HG03378 (cell line): ENCODE data around the gene OSGEPL1.
"Not testable (repeated sequence)": the region's sequence is repeated elsewhere in the genome, so short reads cannot be mapped to it uniquely, and the experiment has no call there.

Experiments
- ATAC-seq: cut with Tn5 transposase; IDR thresholded peaks from one replicate; pipeline ENCODE4 v1.9.1; 2021; ENCODE audit warnings: mild to moderate bottlenecking, moderate library complexity; ENCODE audit not compliant: unreplicated experiment

Gene OSGEPL1, protein sequence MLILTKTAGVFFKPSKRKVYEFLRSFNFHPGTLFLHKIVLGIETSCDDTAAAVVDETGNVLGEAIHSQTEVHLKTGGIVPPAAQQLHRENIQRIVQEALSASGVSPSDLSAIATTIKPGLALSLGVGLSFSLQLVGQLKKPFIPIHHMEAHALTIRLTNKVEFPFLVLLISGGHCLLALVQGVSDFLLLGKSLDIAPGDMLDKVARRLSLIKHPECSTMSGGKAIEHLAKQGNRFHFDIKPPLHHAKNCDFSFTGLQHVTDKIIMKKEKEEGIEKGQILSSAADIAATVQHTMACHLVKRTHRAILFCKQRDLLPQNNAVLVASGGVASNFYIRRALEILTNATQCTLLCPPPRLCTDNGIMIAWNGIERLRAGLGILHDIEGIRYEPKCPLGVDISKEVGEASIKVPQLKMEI

DNA sequence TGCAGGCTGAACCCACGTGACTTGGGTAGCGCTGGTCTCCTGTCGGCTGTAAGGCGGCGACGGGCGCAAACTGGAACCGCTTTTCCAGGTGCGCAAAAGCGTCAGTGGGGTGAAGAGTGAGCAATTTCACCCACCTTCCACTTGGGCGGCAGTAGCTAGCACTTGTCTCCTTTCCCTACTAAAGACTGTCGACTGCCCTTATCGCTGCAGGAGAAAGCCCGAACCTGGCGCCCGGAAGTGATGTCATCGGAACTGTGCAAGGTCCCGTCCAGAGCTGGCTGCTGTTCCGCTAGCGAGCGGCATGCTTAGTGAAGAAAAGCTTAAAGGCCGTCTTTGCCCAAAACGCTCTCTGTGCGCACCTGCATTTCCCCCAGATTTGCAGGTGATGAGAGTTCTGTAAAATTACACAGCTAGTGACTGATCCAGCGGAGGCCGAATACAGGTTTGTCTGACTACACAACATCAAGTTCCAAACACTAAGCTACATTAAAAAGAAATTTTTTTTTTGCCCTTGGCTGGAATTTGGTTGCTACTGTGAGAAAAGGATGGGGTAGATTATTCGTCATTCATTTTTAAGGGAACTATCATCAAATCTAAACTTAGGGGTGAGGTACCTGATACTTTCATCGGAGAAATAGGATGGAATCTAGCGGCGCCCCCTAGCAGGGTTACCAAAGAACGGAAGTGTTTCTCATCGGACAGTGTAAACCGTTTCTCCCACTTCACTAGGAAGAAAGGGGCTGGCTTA is at the start of gene OSGEPL1:
Gene OSGEPL1, minus strand, starts transcription at position 242 of the 748 bp plus-strand sequence. CDS start 1,152 bp downstream, outside the sequence.
- peak; percentile 96 for ATAC-seq

DNA sequence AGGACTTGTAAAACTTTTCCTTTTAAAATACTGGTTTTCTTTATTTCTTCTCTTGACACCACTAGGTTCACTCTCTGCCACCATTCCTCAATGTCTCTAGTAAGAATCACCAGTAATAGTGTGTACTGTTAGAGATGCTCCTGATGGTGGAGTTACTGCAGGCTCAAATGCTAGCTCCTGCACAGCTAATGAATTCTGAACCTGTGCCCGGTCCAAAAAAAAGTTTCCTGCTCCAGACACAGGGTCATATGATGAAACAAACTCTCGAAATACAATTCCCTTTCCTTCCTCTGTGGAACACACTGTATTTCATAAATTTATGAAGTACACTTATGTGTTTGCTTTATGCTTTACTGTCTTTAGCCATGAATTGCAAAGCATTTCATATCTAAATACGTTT is 40.8 kb upstream of the OSGEPL1 start:
- no peak for ATAC-seq

DNA sequence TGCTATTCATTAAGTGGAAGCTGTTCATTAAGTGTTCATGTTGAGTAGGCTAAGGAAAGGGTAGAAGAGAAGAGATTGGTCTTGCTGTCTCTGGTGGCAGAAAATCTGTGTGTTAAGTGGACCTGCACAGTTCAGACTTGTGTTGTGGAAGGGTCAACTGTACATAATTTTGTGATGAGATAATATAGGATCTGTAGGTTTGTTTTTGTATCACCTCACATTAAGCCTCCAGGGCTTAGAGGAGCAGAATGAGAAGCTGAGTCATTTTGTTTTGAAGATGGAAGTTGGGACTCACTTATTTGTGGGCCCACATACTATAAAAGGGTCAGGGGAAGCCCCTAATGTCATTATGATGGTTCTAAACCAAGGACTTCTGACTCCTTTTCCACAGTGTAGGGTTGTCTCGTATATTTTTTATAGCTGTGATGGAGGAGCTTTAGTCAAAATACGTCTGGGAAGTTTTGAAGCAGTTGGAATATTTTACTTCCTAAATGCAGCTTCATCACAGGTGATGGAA is 39.9 kb upstream of the OSGEPL1 start:
- ATAC-seq = no peak

DNA sequence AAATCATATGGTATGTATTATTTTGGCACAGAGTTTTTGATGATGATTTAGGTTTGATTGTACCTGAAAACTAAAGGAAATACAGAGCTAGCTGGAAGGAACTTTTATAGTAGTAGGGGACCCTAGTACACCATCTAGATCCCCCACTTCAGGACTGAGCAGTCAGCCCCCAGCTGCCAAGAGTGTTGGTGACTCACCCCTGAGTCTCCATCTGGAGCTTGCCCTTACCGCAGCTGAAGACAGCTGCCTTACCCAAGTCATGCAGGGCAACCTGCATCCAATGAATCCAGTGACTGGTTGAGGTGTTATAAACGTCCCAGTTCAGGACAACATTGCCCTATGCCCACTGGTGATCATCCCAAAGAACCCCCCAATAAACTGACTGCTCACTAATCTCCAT is 36.9 kb upstream of the OSGEPL1 start:
- no peak for ATAC-seq

DNA sequence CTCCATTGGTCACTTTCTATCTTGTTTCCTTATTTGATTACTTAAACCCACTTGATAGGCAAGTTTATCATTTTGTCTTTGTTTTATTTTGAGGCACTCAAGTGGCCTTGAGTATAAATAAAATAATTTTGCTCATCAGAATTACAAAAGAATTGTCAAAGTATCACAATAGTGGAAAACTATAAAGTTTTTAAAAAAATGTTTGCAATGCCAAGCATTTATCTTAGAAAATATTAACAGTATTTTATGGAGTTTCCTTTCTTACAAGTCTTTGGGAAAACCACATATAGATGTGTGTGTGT is 36.4 kb upstream of the OSGEPL1 start:
- ATAC-seq = no peak

DNA sequence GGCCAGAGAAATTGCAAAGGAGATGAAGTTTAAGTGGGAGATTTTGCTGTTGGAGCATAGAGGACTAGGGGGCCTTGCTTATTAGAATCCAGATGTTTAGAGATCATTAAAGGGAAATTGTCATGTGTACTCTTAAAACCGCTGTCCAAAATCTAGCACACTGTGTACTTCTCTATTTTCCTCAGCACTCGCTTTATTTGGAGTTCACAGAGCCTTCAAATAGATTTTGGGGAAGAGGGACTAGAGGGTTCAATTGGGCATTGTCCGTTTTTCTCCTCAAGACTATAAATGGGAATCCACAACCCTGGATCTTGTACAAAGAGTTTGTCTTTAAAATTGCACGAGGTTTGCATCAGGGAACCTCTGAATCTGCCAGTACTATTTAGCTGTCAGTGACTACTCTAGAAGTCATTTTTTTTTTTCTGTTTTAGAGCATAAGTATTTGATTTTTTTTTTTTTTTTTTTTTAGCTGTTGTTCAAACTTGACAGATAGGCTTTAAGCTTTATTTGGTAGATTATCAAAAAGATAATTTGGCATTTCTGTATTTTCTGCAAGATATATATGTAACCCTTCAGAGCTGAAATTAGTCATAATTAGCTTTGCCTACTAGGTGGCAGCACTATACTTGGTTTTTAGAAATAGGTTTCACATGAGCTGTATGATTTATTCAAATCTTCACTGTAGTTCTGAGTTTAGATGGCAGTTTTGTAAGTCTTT is 35.9 kb upstream of the OSGEPL1 start:
- peak; percentile 80 for ATAC-seq

DNA sequence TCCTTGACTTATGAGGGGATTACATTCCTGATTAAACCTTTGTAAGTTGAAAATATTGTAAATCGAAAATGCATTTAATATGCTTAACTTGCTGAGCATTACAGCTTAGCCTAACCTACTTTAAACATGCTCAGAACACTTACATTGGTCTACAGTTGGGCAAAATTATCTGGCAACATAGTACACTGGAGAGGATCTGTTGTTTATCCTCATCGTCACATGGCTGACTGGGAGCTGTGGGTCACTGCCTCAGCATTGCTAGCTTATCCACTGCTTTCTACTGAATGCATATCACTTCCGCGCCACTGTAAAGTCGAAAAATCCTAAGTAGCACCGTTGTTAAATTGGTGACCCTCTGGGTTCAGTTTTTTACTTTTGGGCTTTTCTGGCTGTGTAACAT is 35.3 kb upstream of the OSGEPL1 start:
- no peak for ATAC-seq

DNA sequence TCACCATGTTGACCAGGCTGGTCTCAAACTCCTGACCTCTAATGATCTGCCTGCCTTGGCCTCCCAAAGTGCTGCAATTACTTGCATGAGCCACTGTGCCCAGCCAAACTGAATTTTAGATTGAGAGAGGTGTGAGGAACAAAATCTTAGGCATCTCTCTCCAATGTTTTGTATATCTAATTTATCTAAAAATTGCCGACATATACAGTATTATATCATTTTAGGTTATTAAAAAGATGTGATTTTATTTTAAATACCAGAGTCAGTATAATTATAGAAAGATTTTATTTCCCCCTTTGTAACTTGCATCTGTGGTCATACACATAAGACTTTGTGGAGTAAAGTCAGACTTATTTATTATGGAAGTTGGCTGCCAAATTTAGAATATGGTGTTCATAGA is 31.7 kb upstream of the OSGEPL1 start:
- ATAC-seq = no peak

DNA sequence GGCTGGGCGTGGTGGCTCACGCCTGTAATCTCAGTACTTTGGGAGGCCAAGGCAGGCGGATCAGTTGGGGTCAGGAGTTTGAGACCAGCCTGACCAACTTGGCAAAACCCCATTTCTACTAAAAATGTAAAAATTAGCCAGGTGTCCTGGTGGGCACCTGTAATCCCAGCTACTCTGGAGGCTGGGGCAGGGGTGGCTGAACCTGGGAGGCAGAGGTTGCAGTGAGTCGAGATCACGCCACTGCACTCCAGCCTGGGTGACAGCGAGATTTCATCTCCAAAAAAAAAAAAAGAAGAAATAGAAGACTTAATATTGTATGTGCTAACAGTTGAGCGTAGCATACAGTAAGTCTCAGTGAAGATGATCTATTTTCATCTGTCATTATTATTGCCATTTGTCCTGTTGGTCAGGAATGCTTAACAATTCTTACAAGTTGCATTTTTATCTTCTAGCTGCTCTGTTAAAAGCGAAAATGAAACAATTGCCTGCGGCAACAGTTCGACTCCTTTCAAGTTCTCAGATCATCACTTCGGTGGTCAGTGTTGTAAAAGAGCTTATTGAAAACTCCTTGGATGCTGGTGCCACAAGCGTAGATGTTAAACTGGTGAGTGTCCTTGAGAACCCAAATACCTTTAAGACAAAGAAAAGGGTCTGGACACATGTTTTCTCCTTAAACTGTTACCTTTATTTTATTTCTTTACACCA is 28.9 kb upstream of the OSGEPL1 start:
- ATAC-seq = no peak

DNA sequence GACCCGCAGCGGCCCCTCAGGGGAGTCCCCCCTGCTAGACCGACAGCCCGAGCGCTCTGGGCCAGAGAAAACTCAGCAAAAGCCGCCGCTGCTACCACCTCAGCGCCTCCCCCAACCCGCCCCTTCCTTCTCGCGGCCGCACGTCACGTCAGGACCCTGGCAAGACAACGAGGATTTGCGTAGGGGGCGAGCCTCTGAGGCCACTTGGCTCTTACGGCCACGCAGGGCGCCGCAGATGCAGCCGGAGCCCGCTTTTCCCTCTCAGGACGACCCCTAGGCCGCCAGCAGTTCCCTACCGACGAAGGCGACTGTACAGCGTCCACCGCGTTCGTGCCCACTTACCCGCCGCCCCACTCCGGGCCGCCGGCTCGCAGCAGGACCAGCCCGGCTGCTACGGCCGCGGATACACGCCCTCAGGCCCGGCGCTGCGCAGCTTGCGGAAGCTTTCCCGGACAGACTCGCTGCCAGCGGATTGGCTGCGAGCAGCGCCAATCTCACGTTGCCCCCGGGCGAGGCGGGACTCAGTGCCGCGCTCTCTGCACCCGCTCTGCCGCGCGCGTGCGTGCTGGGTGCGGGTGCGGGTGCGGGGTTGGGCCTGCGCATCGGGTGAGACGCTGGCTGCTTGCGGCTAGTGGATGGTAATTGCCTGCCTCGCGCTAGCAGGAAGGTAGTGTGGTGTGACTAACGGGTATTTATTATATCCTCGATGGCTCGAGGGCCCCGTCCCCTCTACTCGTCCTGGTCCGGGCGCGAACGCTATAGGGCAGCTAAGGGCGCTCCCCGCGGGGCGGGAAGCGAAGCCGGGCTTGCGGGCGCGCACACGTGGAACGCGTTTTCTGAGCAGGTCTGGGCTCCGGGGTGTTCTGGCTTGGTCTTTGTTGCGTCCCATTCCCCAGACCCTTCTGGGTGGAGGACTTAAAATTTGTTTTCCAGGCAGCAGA is 21.6 kb upstream of the OSGEPL1 start, which contains the start of the genes ORMDL1 and PMS1:
Gene ORMDL1, minus strand, starts transcription at position 413 of the 941 bp plus-strand sequence. CDS start 1,744 bp downstream, outside the sequence.
Gene PMS1, plus strand, starts transcription at position 524 of the 941 bp plus-strand sequence. CDS start 7,360 bp downstream, outside the sequence.
- ATAC-seq = peak; percentile 92

DNA sequence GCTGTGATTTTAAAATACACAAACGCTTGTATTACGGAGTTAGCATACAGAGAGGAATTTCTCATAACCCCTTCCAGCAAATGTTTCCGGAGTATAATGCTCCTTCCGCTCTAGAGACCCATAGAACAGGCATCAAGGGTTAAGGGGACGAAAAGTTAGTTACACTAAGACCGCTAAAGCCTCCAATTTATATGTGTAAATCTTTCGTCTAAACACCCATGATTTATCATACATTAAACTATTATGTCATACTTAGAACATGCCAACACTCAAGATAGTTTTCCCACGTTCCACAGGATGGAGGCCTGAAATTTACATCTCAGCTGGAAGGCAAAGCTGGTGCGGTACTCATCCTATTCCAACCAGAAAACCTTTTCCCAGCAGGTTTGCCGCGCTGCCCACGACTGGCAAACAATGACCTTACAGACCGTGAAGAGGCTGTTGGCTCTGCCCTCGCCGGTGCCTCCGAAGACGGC is 20.9 kb upstream of the OSGEPL1 start:
- ATAC-seq = peak; percentile 33

DNA sequence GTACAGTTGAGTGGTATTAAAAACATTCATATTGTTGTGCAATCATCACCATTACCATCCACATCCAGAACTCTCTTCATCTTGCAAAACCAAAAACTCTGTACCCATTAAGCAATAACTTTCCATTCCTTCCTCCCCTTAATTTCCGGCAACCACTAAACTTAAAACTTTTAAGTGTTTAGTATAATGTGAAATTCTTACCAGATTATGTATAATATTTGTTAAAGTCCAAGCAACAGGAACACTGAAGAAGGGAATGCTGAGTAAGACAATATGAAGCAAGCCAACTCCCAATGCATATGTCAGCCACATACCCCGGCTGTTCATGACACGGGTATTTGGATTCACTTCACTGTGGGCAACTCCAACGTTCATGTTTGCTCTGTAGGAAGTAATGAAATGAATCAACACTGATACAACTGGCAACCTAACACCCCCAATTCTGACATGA is 19.7 kb upstream of the OSGEPL1 start:
- no peak for ATAC-seq

DNA sequence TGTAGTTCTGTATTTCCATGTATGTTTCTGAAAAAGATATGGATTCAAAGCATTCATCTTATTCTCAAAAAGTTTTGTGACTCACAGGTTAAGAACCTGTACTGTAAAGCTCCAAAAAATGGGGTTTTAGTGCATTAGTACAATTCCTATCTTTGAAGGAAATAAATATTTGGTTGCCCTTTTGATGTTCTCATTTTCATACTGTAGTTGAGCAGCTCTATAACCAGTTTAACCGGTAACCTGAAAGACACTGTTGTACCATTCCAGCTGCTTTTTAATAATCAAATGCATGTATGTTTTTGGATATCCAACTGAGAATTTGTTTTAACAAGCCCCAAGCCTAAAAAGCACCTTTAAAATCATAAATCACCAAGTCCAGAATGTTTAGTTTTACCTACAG is 9.6 kb upstream of the OSGEPL1 start:
- no peak for ATAC-seq

DNA sequence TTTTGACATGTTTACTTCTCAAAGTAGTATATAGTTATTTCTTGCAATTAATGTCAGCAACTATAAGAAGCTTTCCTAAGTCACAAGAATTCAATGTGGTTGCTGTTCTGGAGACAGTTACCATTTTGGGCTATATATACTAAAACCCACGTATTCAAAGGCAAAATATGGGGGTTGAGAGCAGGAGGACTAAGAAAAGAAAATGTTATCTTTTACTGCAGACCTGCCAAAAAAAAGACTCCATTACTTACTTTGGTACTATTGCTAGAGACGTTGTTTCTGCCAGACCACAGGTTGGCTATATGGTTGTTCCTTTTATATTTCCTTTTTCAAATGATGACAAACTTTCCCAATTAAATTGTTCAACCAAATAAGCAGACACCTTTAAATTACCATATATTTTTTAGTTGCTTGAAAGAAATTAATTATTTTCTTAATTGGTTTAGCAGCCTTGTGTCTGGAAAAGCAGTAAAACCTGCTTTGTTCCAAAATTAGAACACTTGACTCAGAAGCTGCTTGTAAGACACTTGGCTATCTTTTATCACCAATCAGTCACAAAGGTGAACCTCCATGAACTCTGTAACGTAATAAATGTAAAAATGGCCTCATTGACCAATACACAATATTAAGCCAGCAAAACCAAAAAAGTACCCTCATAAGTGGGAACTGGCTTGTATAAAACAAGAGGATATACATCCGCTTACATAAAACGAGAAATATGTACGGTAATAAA is 8.2 kb upstream of the OSGEPL1 start:
- no peak for ATAC-seq

DNA sequence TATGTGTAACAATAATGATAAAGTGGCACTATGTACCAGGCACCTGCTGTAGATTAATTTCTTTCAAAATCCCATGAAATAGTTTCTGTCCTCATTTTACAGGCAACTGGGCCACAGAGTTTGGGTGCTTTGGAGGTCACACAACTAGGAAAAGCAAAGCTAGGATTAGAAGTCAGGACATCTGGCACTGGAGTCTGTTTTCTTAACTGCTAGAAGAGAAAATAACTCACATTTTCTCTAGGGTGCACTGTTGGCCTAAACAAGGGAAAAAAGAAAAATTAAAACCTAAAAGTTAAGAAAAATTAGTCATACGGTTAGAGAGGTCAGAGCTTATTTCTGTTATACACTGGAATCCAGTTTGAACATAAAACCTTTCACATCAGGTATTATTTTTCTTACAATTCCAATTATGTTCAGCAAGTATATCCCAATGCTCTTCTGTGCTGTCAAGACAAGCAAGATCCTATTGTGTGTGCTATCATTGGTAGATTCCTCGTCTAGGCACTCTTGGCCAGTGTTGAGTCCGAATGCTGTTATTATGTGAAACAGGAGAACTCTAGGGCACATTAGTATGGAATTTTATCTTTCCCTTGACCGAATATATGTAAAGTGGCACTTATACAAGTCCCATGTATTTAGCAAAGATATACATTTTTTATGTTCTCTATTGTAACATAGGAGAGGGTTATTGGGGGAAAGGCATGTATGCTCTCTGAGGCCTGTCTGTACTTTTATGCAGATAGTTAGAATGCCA is 1.5 kb upstream of the OSGEPL1 start:
- no peak for ATAC-seq

DNA sequence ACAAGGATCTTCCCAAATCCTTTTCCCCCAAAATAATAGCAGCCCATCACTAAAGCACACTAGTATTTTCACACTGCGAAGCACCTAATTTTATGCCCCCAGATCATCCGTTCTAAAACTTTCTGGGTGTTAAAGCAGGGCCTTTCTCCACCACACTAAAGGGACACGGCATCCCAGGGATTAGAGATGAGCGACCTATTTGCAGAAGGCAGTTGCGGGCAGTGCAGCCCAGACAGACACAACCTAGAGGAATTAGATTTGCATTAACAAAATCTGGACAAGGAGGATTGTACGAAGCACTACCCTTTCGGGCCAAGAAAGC is 402 bp downstream of the OSGEPL1 start:
- no peak for ATAC-seq

DNA sequence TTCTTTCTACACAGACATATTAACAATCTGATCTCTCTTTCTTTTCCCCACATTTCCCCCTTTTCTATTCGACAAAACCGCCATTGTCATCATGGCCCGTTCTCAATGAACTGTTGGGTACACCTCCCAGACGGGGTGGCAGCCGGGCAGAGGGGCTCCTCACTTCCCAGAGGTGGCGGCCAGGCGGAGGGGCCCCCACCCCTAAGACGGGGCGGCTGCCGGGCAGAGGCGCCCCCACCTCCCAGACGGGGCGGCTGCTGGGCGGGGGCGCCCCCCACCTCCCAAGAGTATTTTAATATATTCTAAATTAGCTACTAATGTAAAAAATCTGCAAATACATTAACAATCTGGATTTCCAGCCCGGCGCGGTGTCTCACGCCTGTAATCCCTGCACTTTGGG is 2.4 kb downstream of the OSGEPL1 start:
- not testable (repeated sequence) for ATAC-seq

DNA sequence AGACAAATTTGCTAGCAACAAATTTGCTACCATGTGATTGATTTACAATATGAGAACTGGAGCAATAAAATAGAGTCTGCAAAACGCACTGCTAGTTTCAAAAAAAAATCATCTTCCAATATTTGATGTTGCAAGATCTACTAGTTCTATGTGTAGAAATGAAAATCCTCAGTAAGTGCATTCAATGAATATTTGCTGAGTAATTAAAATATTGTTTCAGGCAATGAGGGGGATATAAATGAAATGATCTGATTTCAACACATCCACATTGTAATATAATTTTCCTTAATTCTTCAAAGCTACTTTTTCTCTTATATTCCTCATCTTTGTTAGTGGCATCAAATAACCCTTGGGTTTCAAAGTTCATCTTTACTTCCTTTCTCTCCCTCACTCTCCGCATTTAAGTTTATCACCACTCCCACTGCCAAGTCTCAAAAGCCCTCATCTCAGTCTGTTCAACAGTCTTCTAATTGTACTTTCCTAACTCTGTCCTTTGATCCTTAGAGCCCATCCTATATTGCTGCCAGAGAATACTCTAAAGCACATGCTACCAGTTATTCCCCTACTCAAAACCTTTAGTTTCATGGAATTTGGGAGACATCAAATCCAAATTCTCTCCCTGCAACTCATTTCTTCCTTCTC is 6.2 kb downstream of the OSGEPL1 start:
- no peak for ATAC-seq
